ENCODE measurements around the gene MBD3L5.
"Not testable (repeated sequence)": the region's sequence is repeated elsewhere in the genome, so short reads cannot be mapped to it uniquely, and the experiment has no call there.

Gene MBD3L5

DNA sequence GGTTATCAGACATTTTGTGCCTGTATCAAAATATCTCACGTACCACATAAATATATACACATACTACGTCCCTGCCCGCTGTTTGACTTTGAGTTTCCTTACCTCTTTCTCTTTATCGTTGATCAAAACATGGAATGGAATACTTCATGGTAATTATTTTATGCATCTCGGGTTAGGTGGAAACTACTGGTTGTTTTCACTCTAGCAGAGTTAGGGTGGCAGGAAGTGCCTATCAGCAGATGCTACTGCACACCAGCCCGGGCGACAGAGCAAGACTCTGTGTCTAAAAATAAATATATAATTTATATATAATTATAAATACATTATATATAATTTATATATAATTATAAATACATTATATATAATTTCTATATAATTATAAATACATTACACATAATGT is 22.5 kb downstream of the MBD3L5 start:
- DNase-seq (ENCODE audit: low read depth) = not testable (repeated sequence)

- DNase-seq (ENCODE audit: low read depth) = not testable (repeated sequence)
These were observed 24.4 kb downstream of the MBD3L5 start for GRCh38 chr19:7054635-7055368.

DNA sequence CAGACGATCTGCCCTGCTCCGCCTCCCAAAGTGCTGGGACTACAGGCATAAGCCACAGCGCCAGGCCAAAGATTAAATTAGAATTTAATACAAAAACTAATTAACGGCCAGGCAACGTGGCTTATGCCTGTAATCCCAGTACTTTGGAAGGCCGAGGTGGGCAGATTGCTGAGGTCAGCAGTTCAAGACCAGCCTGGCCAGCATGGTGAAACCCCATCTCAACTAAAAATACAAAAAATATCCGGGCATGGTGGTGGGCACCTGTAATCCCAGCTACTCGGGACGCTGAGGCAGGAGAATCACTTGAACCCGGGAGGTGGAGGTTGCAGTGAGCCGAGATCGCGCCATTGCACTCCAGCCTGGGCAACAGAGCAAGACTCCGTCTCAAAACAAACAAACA is 25.3 kb downstream of the MBD3L5 start:
- DNase-seq (ENCODE audit: low read depth) = not testable (repeated sequence)

GRCh38 chr19:7056371-7056770 is 26.0 kb downstream of the MBD3L5 start:
- DNase-seq (ENCODE audit: low read depth) = not testable (repeated sequence)

GRCh38 chr19:7058576-7058975 is 28.2 kb downstream of the MBD3L5 start, which contains the start of gene MBD3L3:
TSS of gene MBD3L3 (minus strand) at chr19:7058676. CDS start at chr19:7058605, 71 bp downstream.
- DNase-seq (ENCODE audit: low read depth) = not testable (repeated sequence)

DNA sequence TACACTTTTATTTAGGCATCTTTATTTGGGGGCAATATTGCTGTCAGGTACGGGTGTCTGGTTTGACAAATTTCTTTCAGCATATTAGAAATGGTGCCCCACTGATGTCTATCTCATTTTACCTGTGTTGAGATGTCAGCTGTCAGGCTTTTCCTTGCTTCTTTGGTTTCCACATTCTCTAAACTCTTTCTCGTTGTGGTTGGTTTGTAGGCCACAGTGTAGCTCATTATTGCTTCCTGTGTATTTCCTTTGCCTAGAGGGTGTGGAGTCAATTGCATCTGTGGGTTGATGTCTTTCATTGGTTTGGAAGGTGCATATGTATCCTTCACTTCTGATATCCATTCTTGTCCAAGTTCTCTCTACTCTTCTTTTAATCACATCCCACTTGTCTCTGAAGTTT is 29.6 kb downstream of the MBD3L5 start:
- DNase-seq (ENCODE audit: low read depth) = not testable (repeated sequence)

DNA sequence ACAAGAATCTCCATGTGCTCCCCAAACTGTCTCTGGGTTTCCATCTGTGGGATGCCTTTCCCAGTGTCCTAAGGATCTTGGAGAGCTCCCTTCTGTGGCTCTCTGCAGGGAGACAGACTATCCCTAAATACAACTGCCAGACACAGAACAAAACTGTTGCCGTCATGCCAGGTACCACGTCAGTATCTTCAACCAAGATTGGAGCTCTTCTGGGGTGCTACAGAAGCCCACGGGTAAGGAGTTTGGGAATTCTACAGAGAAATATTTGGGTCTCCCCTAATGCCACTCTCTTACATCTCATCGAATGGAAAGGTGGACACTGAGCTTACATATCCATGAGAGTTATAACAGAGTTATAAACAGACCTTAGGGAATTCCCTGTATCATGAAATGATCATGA is 33.0 kb downstream of the MBD3L5 start:
- no peak for DNase-seq (ENCODE audit: low read depth)

GRCh38 chr19:7063764-7064418 is 33.5 kb downstream of the MBD3L5 start:
- no peak for DNase-seq (ENCODE audit: low read depth)

DNA sequence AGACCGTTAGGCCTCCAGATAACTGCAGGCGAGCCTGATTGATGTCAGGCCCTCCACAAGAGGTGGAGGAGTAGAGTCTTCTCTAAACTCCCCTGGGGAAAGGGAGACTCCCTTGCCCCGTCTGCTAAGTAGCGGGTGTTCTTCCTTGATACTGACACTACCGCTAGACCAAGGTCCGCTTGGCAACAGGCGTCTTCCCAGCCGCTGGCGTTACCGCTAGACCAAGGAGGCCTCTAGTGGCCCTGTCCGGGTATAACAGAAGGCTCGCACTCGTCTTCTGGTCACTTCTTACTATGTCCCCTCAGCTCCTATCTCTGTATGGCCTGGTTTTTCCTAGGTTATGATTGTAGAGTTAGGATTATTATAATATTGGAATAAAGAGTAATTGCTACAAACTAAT is 36.7 kb downstream of the MBD3L5 start:
- not testable (repeated sequence) for DNase-seq (ENCODE audit: low read depth)

DNA sequence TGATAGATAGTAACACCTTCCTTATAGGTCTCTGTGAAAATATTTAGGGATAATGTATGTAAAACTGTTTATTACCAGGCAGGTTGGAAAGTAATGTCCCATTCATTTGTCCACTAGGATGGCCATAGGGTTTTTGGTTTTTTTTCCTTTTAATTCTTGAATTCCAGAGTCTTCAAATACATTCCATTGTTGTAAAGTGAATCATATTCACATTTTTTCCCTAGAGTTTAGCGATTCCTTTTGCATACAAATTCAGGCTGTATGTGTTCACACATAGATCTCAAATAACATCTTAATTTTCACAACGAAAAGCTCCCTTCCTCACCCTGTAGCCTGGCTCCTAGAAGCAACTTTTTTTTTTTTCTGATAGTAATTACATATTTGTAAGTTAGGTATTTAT is 37.3 kb downstream of the MBD3L5 start:
- DNase-seq (ENCODE audit: low read depth) = no peak

- DNase-seq (ENCODE audit: low read depth) = no peak
These were observed 38.2 kb downstream of the MBD3L5 start for GRCh38 chr19:7068599-7068998.

DNA sequence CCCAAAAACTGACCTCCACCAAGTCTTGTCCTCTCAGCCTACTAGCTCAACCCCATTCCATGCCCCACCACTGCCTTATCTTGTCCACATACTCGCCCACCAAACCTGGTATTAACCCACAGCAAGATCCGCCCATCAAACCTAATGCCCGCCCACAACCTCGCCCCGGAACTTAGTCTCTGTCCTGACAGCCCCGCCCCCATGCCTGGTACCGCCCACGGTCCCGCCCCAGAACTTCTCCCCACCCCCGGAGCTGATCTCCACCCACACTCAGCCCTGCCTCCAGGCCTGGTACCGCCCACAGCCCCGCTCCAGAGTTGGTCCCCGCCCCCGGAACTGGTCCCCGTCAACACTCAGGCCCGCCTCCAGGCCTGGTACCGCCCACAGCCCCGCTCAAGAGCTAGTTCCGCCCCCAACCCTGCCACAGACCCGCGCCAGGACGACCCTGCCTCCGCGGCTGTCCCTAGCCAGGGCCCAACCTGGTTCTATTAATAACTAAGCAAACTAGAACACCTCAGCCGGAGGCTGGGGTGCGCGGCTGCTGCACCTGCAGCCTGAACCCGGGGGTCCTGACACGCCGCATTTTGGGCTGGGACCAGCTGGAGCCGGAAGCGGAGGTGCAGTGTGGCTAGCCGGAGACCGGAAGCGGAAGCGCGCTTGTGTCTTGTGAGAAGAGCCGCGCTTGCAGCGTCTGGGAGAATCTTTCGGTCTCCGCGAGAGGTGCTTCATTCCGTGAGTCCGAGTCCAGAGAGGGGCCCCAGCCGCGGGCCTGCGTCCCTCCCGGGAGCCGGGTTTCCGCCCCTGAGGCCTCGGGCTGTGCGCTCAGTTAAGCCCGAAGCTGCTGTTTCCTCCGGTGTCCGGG is 38.9 kb downstream of the MBD3L5 start, which contains the start of gene ZNF557:
Gene ZNF557 (plus strand): TSS at position 662 of the 862 bp plus-strand sequence. CDS start 5,372 bp downstream, outside the sequence.
- peak; percentile 95 for DNase-seq (ENCODE audit: low read depth)

- DNase-seq (ENCODE audit: low read depth) = no peak
These were observed 39.5 kb downstream of the MBD3L5 start for GRCh38 chr19:7069904-7070226.

GRCh38 chr19:7072541-7072940 is 42.2 kb downstream of the MBD3L5 start:
- no peak for DNase-seq (ENCODE audit: low read depth)

- DNase-seq (ENCODE audit: low read depth) = no peak
These were observed 44.4 kb downstream of the MBD3L5 start for GRCh38 chr19:7074705-7075282.

- DNase-seq (ENCODE audit: low read depth) = no peak
These were observed 45.8 kb downstream of the MBD3L5 start for GRCh38 chr19:7076151-7076550.

DNA sequence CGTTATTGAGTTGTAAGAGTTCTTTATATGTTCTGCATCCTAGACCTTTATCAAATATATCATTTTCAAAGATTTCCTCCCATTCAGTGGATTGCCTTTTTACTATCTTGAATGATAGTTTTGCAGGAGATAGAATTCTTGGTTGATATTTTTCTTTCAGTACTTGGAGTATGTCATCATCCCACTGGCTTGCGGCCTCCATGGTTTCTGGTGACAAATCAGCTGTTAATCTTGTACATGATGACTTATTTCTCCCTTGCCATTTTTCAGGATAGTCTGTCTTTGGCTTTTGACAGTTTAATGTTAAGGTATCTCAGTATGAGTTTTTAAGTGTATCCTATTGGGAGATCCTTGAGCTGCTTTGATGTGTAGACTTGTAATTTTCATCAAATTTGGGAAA is 47.6 kb downstream of the MBD3L5 start:
- no peak for DNase-seq (ENCODE audit: low read depth)
